GM19455 (cell line): ENCODE data around the gene ATRNL1.

Experiments
- ATAC-seq: cut with Tn5 transposase; IDR thresholded peaks from one replicate; pipeline ENCODE4 v1.9.1; 2021; ENCODE audit not compliant: unreplicated experiment

Gene ATRNL1

GRCh38 chr10:115974816-115975430 is 881.8 kb downstream of the ATRNL1 start:
- no peak for ATAC-seq

GRCh38 chr10:115975506-115975905 is 882.3 kb downstream of the ATRNL1 start:
- ATAC-seq, result no peak

- no peak for ATAC-seq
These were observed 883.2 kb downstream of the ATRNL1 start for GRCh38 chr10:115976342-115976741.

GRCh38 chr10:115977855-115978254 is 884.7 kb downstream of the ATRNL1 start:
- ATAC-seq, result no peak

GRCh38 chr10:115979576-115979975 is 886.4 kb downstream of the ATRNL1 start:
- no peak for ATAC-seq

- no peak for ATAC-seq
These were observed 887.3 kb downstream of the ATRNL1 start for GRCh38 chr10:115980470-115980869.

GRCh38 chr10:115981081-115981480 is 887.9 kb downstream of the ATRNL1 start:
- ATAC-seq, result no peak

- no peak for ATAC-seq
These were observed 888.9 kb downstream of the ATRNL1 start for GRCh38 chr10:115982076-115982475.

GRCh38 chr10:115982526-115982925 is 889.4 kb downstream of the ATRNL1 start:
- no peak for ATAC-seq

GRCh38 chr10:115985786-115986185 is 892.6 kb downstream of the ATRNL1 start:
- ATAC-seq, result no peak

GRCh38 chr10:115988380-115988779 is 895.2 kb downstream of the ATRNL1 start:
- ATAC-seq, result no peak

- ATAC-seq, result no peak
These were observed 896.5 kb downstream of the ATRNL1 start for GRCh38 chr10:115989621-115990020.

GRCh38 chr10:115992236-115992986 is 899.2 kb downstream of the ATRNL1 start:
- ATAC-seq, result no peak

GRCh38 chr10:115996031-115996430 is 902.9 kb downstream of the ATRNL1 start:
- ATAC-seq, result no peak

GRCh38 chr10:115998301-115998700 is 905.1 kb downstream of the ATRNL1 start:
- no peak for ATAC-seq
